ENCODE measurements around the gene THSD4.
"Not testable (repeated sequence)": the region's sequence is repeated elsewhere in the genome, so short reads cannot be mapped to it uniquely, and the experiment has no call there.

The THSD4 gene

DNA sequence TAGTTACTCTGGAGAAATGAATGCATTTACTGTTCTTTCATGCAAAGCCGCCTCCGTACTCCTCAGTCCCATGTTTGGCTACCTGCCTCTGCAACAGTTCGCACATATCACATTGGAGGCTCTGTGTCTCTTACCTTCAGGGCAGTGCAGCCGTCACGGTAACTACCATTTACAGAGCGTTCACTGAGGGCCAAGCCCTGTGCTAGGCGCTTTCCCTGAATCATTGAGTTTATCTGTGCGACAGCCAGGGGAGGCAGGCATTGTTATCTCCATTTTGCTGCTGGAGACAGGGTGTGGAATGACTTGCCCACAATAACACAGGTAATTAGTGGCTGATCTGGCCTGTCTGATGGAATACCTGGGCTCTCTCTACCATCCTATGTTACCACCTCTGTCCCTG lies 115.0 kb downstream of the THSD4 start:
- DNase-seq: no peak

DNA sequence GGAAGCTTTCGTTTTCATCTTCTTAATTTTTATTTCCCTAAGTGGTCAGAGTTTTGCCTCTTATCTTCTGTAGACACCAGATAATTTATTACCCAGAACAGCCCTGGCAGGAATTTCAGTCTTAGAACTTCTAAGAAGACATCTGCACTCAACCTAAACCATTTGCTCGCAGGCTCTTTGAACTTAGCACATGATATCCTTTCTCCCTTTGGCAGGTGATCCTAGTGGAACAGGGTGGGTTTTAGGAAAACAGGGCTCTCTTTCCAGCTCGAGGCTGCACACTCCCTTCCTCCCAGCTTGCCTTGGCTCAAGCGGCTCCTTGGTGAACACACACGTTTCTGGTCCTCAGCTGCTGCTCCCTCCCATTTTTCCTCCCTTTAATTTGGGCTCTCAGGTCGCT lies 116.5 kb downstream of the THSD4 start:
- no peak for DNase-seq

DNA sequence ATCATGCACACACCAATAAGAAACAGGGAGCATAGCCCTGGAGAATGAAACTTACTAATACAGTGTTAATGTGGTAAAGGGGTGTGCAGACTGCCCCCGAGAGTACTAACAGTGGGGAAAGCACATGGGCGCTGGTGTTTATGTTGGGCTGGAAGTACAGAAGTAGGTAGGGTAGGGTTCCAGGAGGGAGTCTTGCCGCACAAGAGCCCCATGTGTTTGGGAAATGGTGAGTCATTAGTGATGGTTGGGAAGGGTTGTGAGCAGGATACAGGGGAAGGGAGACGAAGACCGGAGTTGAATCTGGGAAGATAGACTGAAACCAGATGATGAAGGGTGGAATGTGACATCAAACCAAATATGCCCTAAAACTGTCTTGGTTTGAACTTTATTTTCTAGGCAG lies 117.1 kb downstream of the THSD4 start:
- no peak for DNase-seq

DNA sequence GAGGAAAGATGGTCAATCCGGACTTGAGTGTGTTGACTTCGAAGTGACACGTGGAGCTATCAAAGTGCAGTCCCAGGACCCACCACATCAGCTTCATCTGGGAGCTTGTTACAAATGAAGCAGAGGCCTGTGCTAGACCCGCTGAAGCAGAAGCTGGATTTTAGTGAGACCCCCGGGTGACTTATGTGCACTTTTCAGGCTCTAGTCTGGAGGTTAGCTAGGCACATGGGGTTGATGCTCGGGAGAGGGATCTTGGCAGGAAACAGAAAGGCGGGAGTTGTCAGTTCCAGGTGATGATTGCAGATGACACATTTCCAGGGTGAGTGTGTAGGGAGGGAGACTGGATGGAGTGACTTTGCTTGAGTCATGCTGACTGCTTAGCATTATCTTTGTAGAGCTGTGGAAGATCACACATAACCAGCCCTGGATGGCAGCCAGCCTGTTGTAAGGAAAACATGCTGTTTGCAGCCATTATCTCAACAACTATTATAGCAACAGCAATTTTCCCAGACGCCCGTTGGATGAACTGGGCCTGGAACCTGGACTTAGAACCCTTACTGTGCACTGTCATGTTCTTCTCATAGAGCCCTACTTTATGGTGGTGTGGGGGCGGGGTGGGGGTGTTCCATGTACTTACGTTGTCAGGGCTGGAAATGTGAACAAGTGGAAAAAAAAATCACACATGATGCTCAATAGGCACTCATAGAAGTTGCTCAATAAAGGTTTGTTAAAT lies 122.4 kb downstream of the THSD4 start:
- peak; percentile 4 to 36 for DNase-seq

DNA sequence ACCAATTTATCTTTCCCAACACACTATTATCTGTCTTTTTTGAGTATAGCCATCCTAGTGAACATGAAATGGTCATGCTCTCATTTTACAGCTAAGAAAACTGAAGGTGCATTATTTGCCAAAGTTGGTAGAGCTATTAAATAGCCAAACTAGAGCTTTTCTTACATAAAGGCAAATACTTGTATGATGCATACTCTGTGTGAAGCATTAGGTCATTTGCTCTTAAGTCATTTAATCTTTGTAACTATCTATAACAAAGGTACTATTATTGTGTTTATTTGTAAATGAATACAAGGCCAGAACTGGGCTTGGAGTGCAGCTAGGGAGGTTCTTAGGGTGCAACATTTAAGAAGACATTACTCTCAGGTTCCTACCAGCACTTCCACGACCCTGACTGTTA lies 123.7 kb downstream of the THSD4 start:
- no peak for DNase-seq

DNA sequence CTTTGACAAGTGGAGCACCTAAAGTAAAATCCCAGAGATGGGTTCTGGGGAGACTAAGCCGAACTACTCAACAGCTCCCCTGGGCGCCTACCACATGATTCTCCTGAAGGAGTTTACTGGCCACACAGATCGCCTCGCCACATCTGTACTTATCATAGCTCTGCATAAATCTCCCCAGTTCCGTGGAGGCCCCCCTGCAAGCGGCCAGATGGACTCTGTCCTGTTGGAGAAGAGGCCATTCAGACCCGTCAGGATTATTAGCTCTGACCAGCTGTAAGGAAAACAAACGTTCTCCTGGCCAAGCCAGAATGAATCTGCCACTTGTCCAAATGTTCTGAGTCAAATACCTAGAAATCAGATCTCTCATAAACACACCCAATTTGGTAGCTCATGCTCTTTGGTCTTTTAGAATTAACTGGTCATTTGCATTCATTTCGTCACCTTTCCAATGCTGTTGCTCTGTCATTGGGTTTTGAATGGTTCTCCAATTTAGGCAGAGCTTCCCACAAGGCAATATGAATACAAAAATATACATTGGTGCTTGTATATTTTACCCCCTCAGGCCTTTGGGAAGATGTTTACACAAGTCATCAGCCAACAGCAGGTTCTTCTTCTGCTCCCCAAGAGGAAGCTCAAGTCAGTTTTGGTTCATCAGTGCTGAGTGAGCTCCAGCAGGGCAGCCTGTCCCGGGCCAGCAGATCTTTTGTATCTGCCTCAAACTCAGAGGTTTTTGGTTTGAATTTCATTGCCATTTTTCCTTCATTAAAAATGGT lies 124.5 kb downstream of the THSD4 start:
- no peak for DNase-seq

DNA sequence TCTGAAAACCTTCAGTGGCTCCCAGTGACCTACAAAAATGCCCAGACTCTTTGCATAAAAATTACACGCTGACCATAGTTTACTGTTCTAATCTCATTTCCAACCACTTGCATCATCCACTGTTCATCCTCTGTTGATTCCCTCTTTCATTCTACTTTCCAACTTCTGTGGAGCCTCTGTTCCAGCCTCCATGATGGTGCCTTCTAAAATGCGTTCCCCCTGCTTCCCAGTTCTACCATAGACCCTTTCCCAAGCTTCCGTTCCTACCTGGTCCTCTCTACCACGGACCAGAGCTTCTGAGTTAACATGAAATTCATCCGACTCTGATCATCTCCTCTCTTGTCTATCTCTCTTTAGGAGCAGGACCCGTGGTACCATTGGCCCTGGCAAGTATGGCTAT lies 127.0 kb downstream of the THSD4 start:
- no peak for DNase-seq

DNA sequence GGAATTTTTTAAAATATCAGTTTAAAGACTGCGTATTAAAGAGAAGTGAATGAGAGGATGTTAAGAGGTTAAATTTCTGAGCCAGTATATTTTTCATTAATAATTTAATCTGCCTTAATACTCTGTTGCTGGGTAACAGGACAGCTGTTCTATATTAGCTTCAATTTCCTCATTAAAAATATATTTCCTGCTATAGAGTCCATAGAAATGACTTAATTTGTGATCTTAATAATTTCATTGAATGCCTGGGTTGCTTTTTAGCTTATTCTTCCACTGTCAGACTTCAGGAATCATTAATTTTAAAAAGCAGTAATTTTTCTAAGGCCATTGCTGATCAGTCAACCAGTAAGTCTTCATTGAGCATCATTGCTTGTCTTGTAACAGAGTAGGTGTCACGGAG lies 129.0 kb downstream of the THSD4 start:
- DNase-seq: no peak

DNA sequence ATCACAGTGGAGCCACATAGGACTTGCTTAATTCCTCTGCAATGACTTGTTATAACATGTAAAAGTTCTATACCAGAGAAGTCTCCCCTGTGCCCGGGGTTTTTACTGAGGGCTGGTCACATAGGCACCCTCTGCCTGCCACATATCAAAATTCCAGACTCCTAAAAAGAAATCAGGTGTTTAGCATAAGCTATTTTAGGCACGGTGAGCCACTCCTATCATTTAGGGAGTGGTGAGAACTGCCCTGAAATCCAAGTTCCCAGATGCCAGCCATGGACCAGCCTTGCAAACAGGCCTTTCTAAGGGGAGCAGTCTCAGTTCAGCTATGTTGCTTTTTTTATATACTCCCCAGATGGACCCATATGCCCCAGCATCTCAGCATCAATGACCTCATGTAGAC lies 130.3 kb downstream of the THSD4 start:
- DNase-seq: no peak

DNA sequence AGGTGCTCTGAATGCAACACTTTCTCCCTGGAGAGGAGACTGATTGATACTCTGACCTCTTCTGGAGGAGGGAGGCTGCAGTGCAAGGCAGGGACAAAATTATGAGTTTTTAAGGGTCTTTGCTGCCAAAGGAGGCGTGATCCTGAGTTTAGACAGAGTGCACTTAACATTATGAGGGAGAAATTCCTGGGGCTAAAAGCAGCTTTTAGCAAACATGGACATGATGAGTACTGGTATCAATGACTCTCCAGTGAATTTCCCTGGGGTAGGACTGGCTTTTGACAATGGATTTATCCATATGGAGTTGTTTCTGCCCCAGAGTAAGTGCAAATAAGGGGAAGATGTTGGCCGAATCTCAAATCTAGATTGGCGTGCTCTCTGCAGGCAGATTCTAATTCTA lies 133.1 kb downstream of the THSD4 start:
- peak; percentile 19 to 52 for DNase-seq

DNA sequence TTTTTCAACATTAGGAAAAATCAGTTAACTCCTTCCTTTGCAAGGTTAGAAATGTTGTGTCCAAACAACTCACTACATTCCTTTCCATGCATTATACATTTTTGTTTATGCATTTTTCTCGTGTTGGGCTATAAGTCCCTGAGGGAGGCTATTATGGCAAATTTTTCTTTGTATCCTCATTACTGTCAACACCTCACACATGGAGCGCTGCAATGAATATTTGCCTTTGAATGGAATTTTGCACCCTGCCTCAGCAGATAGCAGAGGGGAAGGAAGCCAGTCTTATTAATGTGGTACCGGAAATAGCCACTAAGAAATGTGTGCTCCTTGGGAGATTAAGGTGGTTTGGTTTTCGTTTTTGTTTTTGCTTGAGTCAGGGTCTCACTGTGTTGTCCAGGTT lies 134.7 kb downstream of the THSD4 start:
- no peak for DNase-seq

DNA sequence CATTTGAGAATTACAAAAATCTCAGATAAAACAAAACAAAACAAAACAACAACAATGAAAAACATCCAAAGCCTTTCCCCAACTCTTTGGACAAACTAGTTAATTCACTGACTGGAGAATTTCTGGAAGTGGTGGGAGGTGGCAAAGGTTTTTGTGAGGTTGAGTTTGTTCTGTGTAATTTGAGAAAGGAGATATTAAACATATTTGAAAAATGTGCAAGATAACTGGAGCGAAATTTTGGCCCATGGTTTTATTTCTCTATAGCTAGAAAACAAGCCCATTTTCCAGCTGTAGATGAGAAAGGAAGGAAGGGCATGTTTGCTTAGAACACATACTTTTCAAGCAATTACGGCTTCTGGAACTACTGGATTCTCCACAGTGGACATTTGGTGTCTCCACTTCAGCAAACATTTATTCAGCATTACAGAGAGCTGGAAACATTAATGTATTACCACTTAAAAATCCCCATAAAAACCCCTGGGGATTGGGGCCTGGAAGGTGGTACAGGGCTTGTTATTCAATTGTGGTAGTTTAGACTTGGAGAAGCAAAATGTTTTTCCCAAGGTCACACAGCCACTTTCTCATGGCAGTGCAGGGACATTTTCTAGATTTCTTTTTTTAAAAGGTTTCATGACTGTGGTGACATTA lies 135.8 kb downstream of the THSD4 start:
- peak in 1 of 2 experiments; percentile 6 for DNase-seq

DNA sequence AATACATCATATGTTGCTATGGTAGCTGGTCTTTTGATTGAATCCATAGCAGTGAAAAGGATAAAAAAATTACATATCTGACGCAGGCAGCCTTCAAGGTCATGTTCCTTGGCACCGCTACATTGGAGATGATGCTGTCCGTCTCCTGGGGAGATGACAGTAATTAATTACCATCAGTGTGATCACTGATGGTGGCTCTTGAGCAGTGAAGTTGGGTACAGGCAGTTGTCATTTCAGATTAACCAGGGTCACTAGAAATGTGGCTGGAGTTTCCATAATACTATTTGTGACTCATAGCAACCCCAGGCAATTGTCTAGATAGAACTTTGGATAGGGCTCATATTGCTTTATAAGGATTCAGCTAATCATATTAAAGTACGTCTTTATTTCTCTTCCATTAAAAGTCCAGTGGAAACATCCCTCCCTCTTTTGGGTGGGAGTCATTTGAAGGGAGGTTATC lies 136.3 kb downstream of the THSD4 start:
- DNase-seq: no peak

DNA sequence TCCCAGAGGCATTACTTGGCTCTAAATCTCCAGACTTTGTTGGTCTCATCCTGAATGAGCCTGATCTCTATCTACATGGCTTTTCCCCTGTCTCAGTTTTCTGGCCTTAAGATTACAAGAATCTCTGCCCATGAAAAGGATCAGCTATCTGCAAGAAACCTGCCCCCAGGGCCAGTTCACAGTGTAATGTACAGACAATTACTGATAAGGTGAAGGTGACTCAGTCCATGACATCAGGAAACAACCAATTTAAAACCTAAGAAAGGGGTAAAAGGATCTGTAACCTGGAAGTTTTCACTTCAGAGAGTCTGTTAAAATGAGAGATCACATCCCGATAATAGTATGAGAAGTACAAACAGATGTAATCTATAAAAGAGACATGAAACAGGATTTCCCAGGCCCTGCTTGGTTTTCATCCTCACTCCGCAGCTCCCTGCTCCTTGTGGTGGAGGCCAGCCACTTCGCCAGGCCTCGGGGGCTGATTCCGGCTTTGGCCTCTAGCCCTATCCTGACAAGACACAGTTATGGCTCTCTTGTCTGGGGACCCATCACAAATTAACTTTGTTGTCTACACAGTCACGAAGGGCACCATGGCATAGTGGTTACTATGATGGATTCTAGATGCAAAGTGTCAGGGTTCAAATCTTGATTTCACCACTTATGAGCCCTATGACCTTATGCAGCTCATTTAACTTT lies 136.9 kb downstream of the THSD4 start:
- DNase-seq: no peak

DNA sequence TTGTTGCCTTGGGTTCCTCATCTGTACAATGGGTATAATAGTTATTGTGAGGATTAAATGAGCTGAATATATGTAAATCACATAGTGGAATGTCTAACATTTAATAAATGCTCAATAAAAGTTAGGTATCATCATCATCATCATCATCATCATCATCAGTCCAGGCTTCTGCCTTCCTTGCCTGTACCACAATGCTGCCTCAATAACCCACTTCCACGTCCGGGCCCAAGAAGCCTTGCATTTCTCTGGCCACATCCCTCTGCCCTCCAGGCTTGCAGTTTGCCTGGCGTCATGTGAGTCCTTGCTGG lies 137.4 kb downstream of the THSD4 start:
- DNase-seq: no peak

DNA sequence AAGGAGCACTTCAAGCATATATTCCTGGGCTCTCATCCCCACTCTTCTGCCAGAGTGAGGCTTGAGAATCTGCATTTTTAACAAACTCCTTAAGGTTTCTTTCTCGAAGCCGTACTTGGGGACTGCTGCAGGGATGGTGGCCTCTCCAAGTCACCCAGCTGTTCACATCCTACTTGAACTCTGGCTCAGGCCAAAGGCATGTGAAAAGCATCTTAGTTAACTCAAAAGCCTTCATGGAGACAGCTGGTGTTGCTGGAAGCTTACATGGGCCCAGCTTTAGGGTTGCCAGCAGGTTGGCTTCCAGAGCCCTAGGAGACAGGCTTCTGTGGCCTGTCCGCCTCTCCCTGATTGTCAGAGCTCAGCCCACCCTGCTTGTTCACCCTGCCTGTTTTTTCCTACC lies 139.2 kb downstream of the THSD4 start:
- no peak for DNase-seq

DNA sequence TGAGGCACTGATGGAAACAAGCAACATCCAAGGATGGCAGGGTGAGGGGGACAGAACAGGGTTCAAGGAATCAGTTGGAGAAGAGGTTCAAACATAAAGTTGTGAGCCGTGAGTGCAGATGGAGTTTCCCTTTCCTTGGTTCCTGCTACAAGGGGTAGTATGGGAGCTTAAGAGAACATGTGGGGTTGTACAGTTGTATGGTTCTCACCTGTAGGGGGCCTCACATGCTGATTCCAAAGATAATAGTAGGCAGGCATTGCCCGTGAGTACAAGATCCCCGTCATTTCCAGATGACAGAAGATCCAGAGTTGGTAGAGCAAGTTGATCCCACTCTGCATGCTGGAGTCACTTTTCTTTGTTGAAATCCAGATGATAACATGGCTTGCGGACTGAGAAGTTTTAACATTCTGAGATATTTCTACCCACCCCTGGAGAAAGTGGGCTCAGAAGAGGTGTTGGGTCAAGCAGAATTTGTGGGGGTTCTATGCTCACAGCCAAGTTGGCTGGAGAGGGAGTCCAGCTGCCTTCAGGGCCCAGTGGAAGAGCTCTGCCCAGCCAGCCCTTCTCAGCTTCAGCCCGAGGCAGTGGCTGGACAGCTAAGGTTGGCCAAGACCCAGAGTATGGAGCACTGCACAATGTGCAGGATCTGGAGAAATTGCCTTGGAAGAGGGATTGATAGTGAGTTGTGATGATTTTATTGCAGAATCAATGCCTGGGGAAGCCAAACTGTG lies 141.8 kb downstream of the THSD4 start:
- no peak for DNase-seq

DNA sequence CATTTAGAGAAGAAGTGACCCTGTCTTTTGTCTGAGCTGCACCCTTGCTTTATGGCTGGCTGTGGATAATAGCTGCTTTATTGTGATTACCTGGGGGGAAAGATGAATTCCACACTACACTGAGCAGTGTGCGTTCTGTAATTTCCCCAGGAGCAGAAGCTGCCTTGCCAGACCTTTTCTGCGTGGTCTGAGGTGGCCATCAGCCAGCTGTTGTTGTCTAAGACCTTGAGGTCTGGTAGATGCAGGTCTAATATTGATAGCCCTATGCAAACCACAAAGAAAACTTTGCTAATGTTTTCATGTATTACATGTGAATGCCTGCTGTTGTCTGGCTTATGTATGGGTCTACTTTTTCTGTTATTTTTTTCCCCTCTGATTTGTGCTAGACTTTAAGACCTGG lies 144.6 kb downstream of the THSD4 start:
- no peak for DNase-seq

DNA sequence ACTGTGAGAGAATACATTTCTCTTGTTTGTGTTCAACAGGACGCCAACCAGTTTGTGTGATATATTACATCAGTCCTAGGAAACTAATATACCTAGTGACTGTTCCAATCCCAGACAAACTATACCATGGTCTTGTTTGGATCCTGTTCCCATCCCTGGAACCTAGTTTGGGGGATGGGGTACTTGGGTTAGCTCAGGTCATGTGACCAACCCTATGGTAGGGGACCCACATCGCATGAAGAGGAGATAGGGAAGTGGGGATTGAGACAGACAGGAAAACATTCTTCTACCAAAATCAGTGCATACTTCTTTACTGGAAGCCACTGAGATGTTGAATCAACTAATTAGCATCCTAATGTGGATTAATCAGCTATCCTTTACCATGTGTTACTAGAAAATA lies 146.1 kb downstream of the THSD4 start:
- no peak for DNase-seq

DNA sequence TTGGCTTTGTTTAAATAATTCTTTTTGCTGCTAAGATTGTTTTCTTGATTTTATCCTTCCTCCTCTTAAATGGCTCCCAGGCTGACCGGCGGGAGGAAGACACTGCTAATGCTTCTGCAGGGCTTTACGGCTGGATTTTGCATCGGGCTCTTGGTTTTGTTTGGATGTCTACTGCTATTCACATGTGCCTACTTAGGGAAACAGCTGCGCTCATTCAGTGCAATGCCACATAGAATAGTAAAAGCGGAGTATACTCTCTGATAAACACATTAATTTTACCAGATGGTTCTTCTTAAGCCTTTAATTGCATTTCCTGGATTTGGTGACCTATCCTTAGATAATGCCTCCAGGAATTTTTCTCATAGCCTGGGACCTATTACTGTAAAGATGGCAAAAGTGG lies 146.6 kb downstream of the THSD4 start:
- no peak for DNase-seq

DNA sequence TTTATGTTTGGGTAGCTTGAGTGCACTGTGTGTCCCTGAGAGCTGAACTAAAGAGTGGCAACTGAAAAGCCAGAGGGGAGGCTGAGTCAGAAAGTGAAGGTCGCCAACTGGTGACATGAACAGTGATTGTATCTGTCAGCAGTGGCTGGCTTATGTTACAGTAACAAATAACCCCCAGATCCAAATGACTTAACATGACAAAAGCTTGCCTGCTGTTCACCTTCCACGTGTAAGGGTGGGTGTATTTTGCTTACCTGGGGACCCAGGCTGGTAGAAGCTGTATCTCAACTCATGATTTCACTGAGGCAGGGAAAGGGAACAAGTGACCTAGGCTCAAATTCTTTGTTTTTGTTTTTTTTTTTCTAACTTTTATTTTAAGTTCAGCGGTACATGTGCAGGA lies 147.3 kb downstream of the THSD4 start:
- no peak for DNase-seq

DNA sequence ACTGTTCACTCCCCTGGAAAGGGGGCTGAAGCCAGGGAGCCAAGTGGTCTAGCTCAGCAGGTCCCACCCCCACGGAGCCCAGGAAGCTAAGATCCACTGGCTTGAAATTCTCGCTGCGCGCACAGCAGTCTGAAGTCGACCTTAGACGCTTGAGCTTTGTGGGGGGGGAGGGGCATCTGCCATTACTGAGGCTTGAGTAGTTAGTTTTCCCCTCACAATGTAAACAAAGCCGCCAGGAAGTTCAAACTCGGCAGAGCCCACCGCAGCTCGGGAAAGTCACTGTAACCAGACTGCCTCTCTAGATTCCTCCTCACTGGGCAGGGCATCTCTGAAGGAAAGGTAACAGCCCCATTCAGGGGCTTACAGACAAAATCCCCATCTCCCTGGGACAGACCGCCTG lies 150.3 kb downstream of the THSD4 start:
- DNase-seq: not testable (repeated sequence)

DNA sequence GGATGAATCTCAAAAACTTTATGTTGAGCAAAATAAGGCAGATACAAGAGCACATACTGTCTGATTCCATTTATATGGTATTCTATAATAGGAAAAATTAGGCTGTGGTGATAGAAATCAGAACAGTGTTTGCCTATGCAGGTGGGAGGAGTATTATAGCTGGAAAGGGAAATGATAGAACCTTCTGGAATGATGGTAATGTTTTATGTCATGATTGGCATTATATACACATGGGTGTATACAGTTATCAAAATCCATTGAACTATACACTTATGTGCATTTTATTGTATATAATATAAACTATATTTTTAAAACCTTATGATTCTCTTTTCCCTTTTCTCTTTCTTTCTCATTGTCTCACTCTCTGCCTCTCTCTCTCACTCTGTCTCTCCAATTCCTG lies 156.1 kb downstream of the THSD4 start:
- no peak for DNase-seq

All from NCI-H2081 (cell line).